K562 (cell line): ENCODE data around the gene SLC30A3. TPM values are rescaled to one million over a fixed set of nuclear protein-coding genes. Genes with fewer than 3 reads are reported as not detected.

Experiments
- AFF4 ChIP-seq: sonication (generic); formaldehyde crosslinking; IDR thresholded peaks from 2 replicates; pipeline ENCODE4 v1.8.0; 2023; ENCODE audit warnings: mild to moderate bottlenecking, missing genetic modification reagents
- ATF4 ChIP-seq: fragments of 450-650 bp; formaldehyde crosslinking; IDR thresholded peaks from 2 replicates; pipeline ENCODE4 v1.4.0; 2022; ENCODE audit warnings: mild to moderate bottlenecking, moderate library complexity
- BCLAF1 ChIP-seq, 2 experiments: fragments of 450-650 bp in 1 of 2; IDR thresholded peaks; 2 replicates each; pipeline ENCODE4 v1.6.1; 2011 to 2017; ENCODE audit warnings: low read depth in 2 of 2, antibody characterized with exemption in 1 of 2, borderline replicate concordance in 1 of 2, low read length in 1 of 2, mild to moderate bottlenecking in 1 of 2, mixed read lengths in 1 of 2; ENCODE audit not compliant: control insufficient read depth in 1 of 2
- BHLHE40 ChIP-seq: IDR thresholded peaks from 2 replicates; pipeline ENCODE4 v1.6.1; 2011; ENCODE audit warnings: low read length, improper control_type of control experiment
- CTCFL ChIP-seq: IDR thresholded peaks from 2 replicates; pipeline ENCODE4 v1.6.1; 2011; ENCODE audit warnings: borderline replicate concordance, low read depth, mild to moderate bottlenecking, moderate library complexity, low read length; ENCODE audit not compliant: insufficient read depth, poor library complexity, severe bottlenecking
- CXXC5 ChIP-seq: fragments of 250-450 bp; sonication (Bioruptor Pico); IDR thresholded peaks from 2 replicates; pipeline ENCODE4 v1.8.0; 2022; ENCODE audit warnings: inconsistent platforms, mild to moderate bottlenecking, moderate library complexity
- DIDO1 ChIP-seq: fragments of 450-650 bp; IDR thresholded peaks from 2 replicates; pipeline ENCODE4 v1.6.1; 2016; ENCODE audit warnings: low read depth, missing biosample characterization, missing genetic modification characterization
- E2F5 ChIP-seq: sonication (generic); formaldehyde crosslinking; IDR thresholded peaks from 2 replicates; pipeline ENCODE4 v1.8.0; 2022; ENCODE audit warnings: mild to moderate bottlenecking, missing genetic modification reagents
- MBD2 ChIP-seq: sonication (generic); IDR thresholded peaks from 2 replicates; pipeline ENCODE4 v1.6.1; 2016; ENCODE audit warnings: low read depth, borderline replicate concordance
- PURB ChIP-seq: sonication (generic); formaldehyde crosslinking; IDR thresholded peaks from 2 replicates; pipeline ENCODE4 v1.9.0; 2021; ENCODE audit warnings: low read depth, mild to moderate bottlenecking, missing genetic modification reagents
- RHOXF2B ChIP-seq: fragments of 250-450 bp; sonication (Bioruptor Pico); conservative IDR thresholded peaks from 2 replicates; pipeline ENCODE4 v1.5.1; 2021
- SIN3B ChIP-seq: fragments of 450-650 bp; IDR thresholded peaks from 2 replicates; pipeline ENCODE4 v1.6.1; 2017; ENCODE audit warnings: low read depth, mild to moderate bottlenecking, moderate library complexity
- SMC3 ChIP-seq: conservative IDR thresholded peaks from 2 replicates; pipeline ENCODE4 v1.6.1; 2011; ENCODE audit warnings: low read depth, low read length, improper control_type of control experiment; ENCODE audit not compliant: insufficient read depth
- ZNF354B ChIP-seq: fragments of 250-450 bp; sonication (Bioruptor Pico); IDR thresholded peaks from 2 replicates; pipeline ENCODE4 v1.4.0; 2020
- polyA plus RNA-seq, 8 experiments: library from polyadenylated mRNA; depleted of rRNA in 4 of 8; stranded (reverse) in 5 of 8; unstranded in 3 of 8; fragments of >200 nt; fragmentation: Nextera tagmentation in 2 of 8; fragmentation: Illumina TruSeq in 1 of 8; extraction: Ambion mirVana in 2 of 8; extraction: Trizol in 1 of 8; gene quantifications; 2 replicates each; pipeline versions ENCODE4 v1.2.1 to v1.2.3, GENCODE V29; 2011 to 2014; ENCODE audit warnings: inconsistent platforms in 1 of 8, missing spikeins in 1 of 8
- total RNA-seq, 7 experiments: library from RNA; depleted of rRNA in 6 of 7; stranded (reverse); fragments of >200 nt in 6 of 7; fragmentation: Illumina TruSeq in 2 of 7; extraction: Trizol in 2 of 7; gene quantifications; 2 replicates each; pipeline versions ENCODE4 v1.2.1 to v1.2.3, GENCODE V29; 2011 to 2021; ENCODE audit warnings: low replicate concordance in 1 of 7

SLC30A3 gene
- total and polyA plus RNA-seq, 9 of the 15 experiments (the other 6 are each of a cell fraction or from before 2014, with no cell fraction given) = 0.03 to 2.7 (median 0.89) TPM; not detected in 1

GRCh38 chr2:27217173-27218121 is 45.4 kb downstream of the SLC30A3 start, which contains the start of gene CAD (continued):
- no peak for TF ChIP-seq ZNF354B
- TF ChIP-seq AFF4 = peak; percentile 83
- no peak for TF ChIP-seq SIN3B
- TF ChIP-seq CXXC5 (CRISPR knock-in tag) = peak; percentile 92
- no peak for TF ChIP-seq MBD2
- no peak for TF ChIP-seq PURB
- no peak for TF ChIP-seq RHOXF2B
- TF ChIP-seq BCLAF1 (IDR thresholded peaks at IDR 0.05; ENCODE audit: borderline replicate concordance in 1 of 2, control insufficient read depth in 1 of 2, low read depth in 2 of 2, low read length in 1 of 2) = no peak
- no peak for TF ChIP-seq SMC3
- peak; percentile 97 for TF ChIP-seq E2F5 (CRISPR knock-in tag)
- no peak for TF ChIP-seq DIDO1 (tag)
- TF ChIP-seq ATF4 (CRISPR knock-in tag) = no peak
- TF ChIP-seq BHLHE40 = peak; percentile 66
- TF ChIP-seq CTCFL = no peak
